Transverse colon (tissue), 4 donors: ENCODE results near the gene NXPH3. TPM values are rescaled to one million over a fixed set of nuclear protein-coding genes. Genes with fewer than 3 reads are reported as not detected.

Experiments
- DNase-seq: peaks from one replicate; pipeline ENCODE4 v3.0.0-alpha.2; 2019
- H3K27ac ChIP-seq, 4 donors: fragments of 200-600 bp; sonication (generic); 2 replicates each; pipeline ENCODE4 v1.5.1; 2016 to 2018; ENCODE audit warnings: inconsistent platforms in 4 of 4
- H3K27me3 ChIP-seq: fragments of 200-600 bp; sonication (generic); 2 replicates; pipeline ENCODE4 v1.5.1; 2017; ENCODE audit warnings: inconsistent platforms
- H3K36me3 ChIP-seq, 4 donors: fragments of 200-600 bp; sonication (generic); 2 replicates each; pipeline ENCODE4 v1.5.1; 2017 to 2019; ENCODE audit warnings: inconsistent platforms in 4 of 4
- H3K4me1 ChIP-seq, 4 donors: fragments of 200-600 bp; sonication (generic); 2 replicates each; pipeline ENCODE4 v1.5.1; 2017 to 2020; ENCODE audit warnings: inconsistent platforms in 4 of 4
- H3K4me3 ChIP-seq, 4 donors: fragments of 200-600 bp; sonication (generic); 1 replicate in 1 of 4; 2 replicates in 3 of 4; pipeline versions ENCODE4 v1.5.1 to v1.6.1; 2017 to 2019; ENCODE audit warnings: inconsistent platforms in 4 of 4
- H3K9me3 ChIP-seq, 2 donors: fragments of 200-600 bp; sonication (generic); 2 replicates each; pipeline ENCODE4 v1.5.1; 2017 to 2019; ENCODE audit warnings: inconsistent platforms in 2 of 2
- CTCF ChIP-seq, 5 experiments: fragments of 200-600 bp in 3 of 5; fragments of 450-650 bp in 2 of 5; sonication (generic) in 3 of 5; IDR thresholded peaks; 1 replicate in 2 of 5; 2 replicates in 3 of 5; pipeline ENCODE4 v1.5.1; 2016 to 2017; ENCODE audit warnings: antibody characterized with exemption in 5 of 5, inconsistent platforms in 3 of 5, mild to moderate bottlenecking in 2 of 5, moderate library complexity in 1 of 5
- EP300 ChIP-seq: sonication (generic); formaldehyde crosslinking; IDR thresholded peaks from one replicate; pipeline ENCODE4 v1.6.1; 2017; ENCODE audit warnings: antibody characterized with exemption, low read depth
- POLR2A ChIP-seq: fragments of 450-650 bp; IDR thresholded peaks from one replicate; pipeline ENCODE4 v1.6.1; 2016; ENCODE audit warnings: antibody characterized with exemption, mild to moderate bottlenecking, moderate library complexity
- POLR2AphosphoS5 ChIP-seq, 3 donors: sonication (generic); formaldehyde crosslinking; IDR thresholded peaks; one replicate each; pipeline ENCODE4 v1.6.1; 2016; ENCODE audit warnings: antibody characterized with exemption in 3 of 3
- WGBS, 2 donors: methylation state at CpG; one replicate each; pipeline ENCODE4 v1.1.5; 2018; ENCODE audit warnings: low coverage in 1 of 2; 5-methylcytosine and 5-hydroxymethylcytosine counted together
- in situ Hi-C, 4 donors: fragments of 200-750 bp; cut with MboI; loops; one replicate each; pipeline versions ENCODE4 v1.15.0 to v1.15.1; 2017; ENCODE audit warnings: low sequenced_read_pairs in 3 of 4, low pct_ligation_motif_present in 1 of 4, low pct_unique_long_range_greater_than_20kb in 1 of 4
- intact Hi-C: fragments of 100-400 bp; cut with DNase I; formaldehyde crosslinking; loops from one replicate; pipeline ENCODE4 v1.15.1; 2023; ENCODE audit warnings: low total_unique reads
- total RNA-seq, 4 donors: library from RNA; depleted of rRNA; stranded (reverse); fragments of >200 nt; gene quantifications; one replicate each; pipeline ENCODE4 v1.1.0, GENCODE V29; 2016

Gene NXPH3
- total RNA-seq, 4 donors from 2014 or later, result 0.20 to 4.6 (median 2.6) TPM

- in situ Hi-C loops (no loop called here), intact Hi-C loops (no loop called here)
- Histone ChIP-seq H3K27ac (no peak overlapping the region), H3K36me3 (peaks cover 0 to 13% (median 3%) of the 10 kb centered on the region in 4 donors), H3K4me3 (no peak overlapping the region), H3K9me3 (no peaks in the 10 kb centered on the region), H3K27me3 (no peaks in the 10 kb centered on the region), H3K4me1 (no peaks in the 10 kb centered on the region)
- DNase-seq, result no peak
- TF ChIP-seq POLR2AphosphoS5 (IDR thresholded peaks at IDR 0.05) (no peak), POLR2A (no peak), CTCF (IDR thresholded peaks at IDR 0.05) (no peak), EP300 (no peak)
- 93% methylated on average over 8 of the region's 8 CpGs; no CpG with 5 or more reads in 1 of the 2 donors for WGBS, 2 donors
Measured at GRCh38 chr17:49588312-49588711, 12.6 kb downstream of the NXPH3 start.

- DNase-seq, result no peak
- Histone ChIP-seq H3K4me3 (no peak overlapping the region), H3K9me3 (no peaks in the 10 kb centered on the region), H3K27ac (no peak overlapping the region), H3K36me3 (peaks cover 0 to 19% (median 3%) of the 10 kb centered on the region in 4 donors), H3K27me3 (no peaks in the 10 kb centered on the region), H3K4me1 (no peaks in the 10 kb centered on the region)
- 83 to 88% methylated on average over 3 to 7 of the region's 8 CpGs for WGBS, 2 donors
- no peak for TF ChIP-seq POLR2AphosphoS5 (IDR thresholded peaks at IDR 0.05)
- TF ChIP-seq EP300, result no peak
- TF ChIP-seq POLR2A, result no peak
- TF ChIP-seq CTCF (IDR thresholded peaks at IDR 0.05), result no peak
- intact Hi-C loops (no loop called here), in situ Hi-C loops (no loop called here)
Measured at GRCh38 chr17:49588726-49589576, 13.3 kb downstream of the NXPH3 start.

GRCh38 chr17:49589577-49589927 is 13.9 kb downstream of the NXPH3 start:
- H3K27ac ChIP-seq, result no peak overlapping the region
- H3K4me3 ChIP-seq, result no peak overlapping the region
- in situ Hi-C loops (no loop called here), intact Hi-C loops (no loop called here)
- no peaks in the 10 kb centered on the region for H3K27me3 ChIP-seq
- H3K36me3 ChIP-seq, result peaks cover 0 to 21% (median 3%) of the 10 kb centered on the region in 4 donors
- no peaks in the 10 kb centered on the region for H3K9me3 ChIP-seq
- DNase-seq, result no peak
- 83 to 92% methylated on average over 1 to 2 of the region's 2 CpGs for WGBS, 2 donors
- H3K4me1 ChIP-seq, result no peaks in the 10 kb centered on the region
- TF ChIP-seq POLR2AphosphoS5 (IDR thresholded peaks at IDR 0.05), result no peak
- no peak for TF ChIP-seq EP300

GRCh38 chr17:49590874-49591273 is 15.2 kb downstream of the NXPH3 start:
- no peak for DNase-seq
- H3K27me3 ChIP-seq, result no peaks in the 10 kb centered on the region
- H3K27ac ChIP-seq, result no peak overlapping the region
- in situ Hi-C loops (no loop called here), intact Hi-C loops (no loop called here)
- H3K9me3 ChIP-seq, result no peaks in the 10 kb centered on the region
- no peak overlapping the region for H3K4me3 ChIP-seq
- TF ChIP-seq POLR2A (no peak), EP300 (no peak), CTCF (IDR thresholded peaks at IDR 0.05) (no peak), POLR2AphosphoS5 (IDR thresholded peaks at IDR 0.05) (no peak)
- H3K36me3 ChIP-seq, result peaks cover 0 to 21% (median 4%) of the 10 kb centered on the region in 4 donors
- no peaks in the 10 kb centered on the region for H3K4me1 ChIP-seq
- WGBS, 2 donors, result 96 to 97% methylated on average over 3 to 4 of the region's 4 CpGs
